Measurements from ENCODE around the gene KRT6C.

DNA sequence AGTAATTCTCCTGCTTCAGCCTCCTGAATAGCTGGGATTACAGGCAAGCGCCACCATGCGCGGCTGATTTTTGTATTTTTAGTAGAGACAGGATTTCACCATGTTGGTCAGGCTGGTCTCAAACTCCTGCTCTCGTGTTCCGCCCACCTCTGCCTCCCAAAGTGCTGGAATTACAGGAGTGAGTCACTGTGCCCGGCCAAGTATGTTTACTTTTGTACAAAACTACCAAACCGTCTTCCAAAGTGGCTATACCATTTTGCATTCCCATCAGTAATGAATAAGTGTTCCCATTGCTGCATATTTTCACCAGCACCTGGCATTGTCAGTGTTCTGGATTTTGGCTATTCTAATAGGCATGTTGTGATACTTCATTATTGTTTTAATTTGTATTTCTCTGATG lies 27.9 kb upstream of the KRT6C start:
- TF ChIP-seq ZFP3 (CRISPR knock-in tag; IDR thresholded peaks at IDR 0.05) = no peak
- TF ChIP-seq GLIS3 (CRISPR knock-in tag; IDR thresholded peaks at IDR 0.05) = no peak
- no peak for TF ChIP-seq CREB5 (CRISPR knock-in tag; IDR thresholded peaks at IDR 0.05; ENCODE audit: low read depth)
- no peak for TF ChIP-seq ESRRG (CRISPR knock-in tag; IDR thresholded peaks at IDR 0.05)
- no peak for TF ChIP-seq PATZ1 (CRISPR knock-in tag; IDR thresholded peaks at IDR 0.05; ENCODE audit: borderline replicate concordance)
- TF ChIP-seq POU6F1 (CRISPR knock-in tag; IDR thresholded peaks at IDR 0.05; ENCODE audit: borderline replicate concordance, low read depth) = no peak
- no peak for TF ChIP-seq TCF4 (CRISPR knock-in tag; IDR thresholded peaks at IDR 0.05; ENCODE audit: borderline replicate concordance)
